GM19351 (cell line): ENCODE measurements around the gene FSIP1.

ENCODE experiments used
- ATAC-seq: cut with Tn5 transposase; IDR thresholded peaks from one replicate; pipeline ENCODE4 v1.9.1; 2021; ENCODE audit warnings: mild to moderate bottlenecking, moderate library complexity; ENCODE audit not compliant: unreplicated experiment

The FSIP1 gene

GRCh38 chr15:39586387-39587095, 196.1 kb downstream of the FSIP1 start:
- ATAC-seq, result no peak

- no peak for ATAC-seq
Observed at GRCh38 chr15:39585871-39586301, 196.8 kb downstream of the FSIP1 start.

GRCh38 chr15:39585389-39585841, 197.2 kb downstream of the FSIP1 start:
- no peak for ATAC-seq

- no peak for ATAC-seq
Observed at GRCh38 chr15:39584662-39585388, 197.8 kb downstream of the FSIP1 start.

- no peak for ATAC-seq
Observed at GRCh38 chr15:39584266-39584659, 198.4 kb downstream of the FSIP1 start.

- ATAC-seq, result no peak
Observed at GRCh38 chr15:39583596-39584265, 198.9 kb downstream of the FSIP1 start.

GRCh38 chr15:39582977-39583595, 199.6 kb downstream of the FSIP1 start:
- no peak for ATAC-seq

GRCh38 chr15:39582286-39582976, 200.2 kb downstream of the FSIP1 start:
- ATAC-seq, result no peak

GRCh38 chr15:39581793-39582285, 200.8 kb downstream of the FSIP1 start:
- ATAC-seq, result no peak

GRCh38 chr15:39581242-39581792, 201.3 kb downstream of the FSIP1 start:
- ATAC-seq, result no peak

GRCh38 chr15:39580485-39581241, 202.0 kb downstream of the FSIP1 start, which contains the start of gene THBS1:
THBS1 (plus strand) TSS chr15:39581079; CDS start chr15:39581858, 779 bp downstream.
- peak; percentile 15 for ATAC-seq

- ATAC-seq, result peak; percentile 81
Observed at GRCh38 chr15:39580117-39580484, 202.5 kb downstream of the FSIP1 start.

GRCh38 chr15:39579487-39580116, 203.0 kb downstream of the FSIP1 start:
- no peak for ATAC-seq

- ATAC-seq, result no peak
Observed at GRCh38 chr15:39578851-39579486, 203.7 kb downstream of the FSIP1 start.

- no peak for ATAC-seq
Observed at GRCh38 chr15:39575180-39575579, 207.5 kb downstream of the FSIP1 start.

GRCh38 chr15:39574427-39574826, 208.2 kb downstream of the FSIP1 start:
- no peak for ATAC-seq

- no peak for ATAC-seq
Observed at GRCh38 chr15:39573844-39574243, 208.8 kb downstream of the FSIP1 start.

GRCh38 chr15:39573287-39573686, 209.4 kb downstream of the FSIP1 start:
- ATAC-seq, result no peak
